SK-N-SH (cell line): Measurements from ENCODE around the gene MRPL24. TPM values are rescaled to one million over a fixed set of nuclear protein-coding genes. Genes with fewer than 3 reads are reported as not detected.

Experiments used
- CTCF ChIA-PET: fragments of 300-600, 350-600 bp; formaldehyde crosslinking; extraction: SDS; loops from one replicate; lab custom pipeline; 2021; lab: Yijun Ruan, JAX
- POLR2A ChIA-PET: fragments of 350-600 bp; sonication (Branson Sonifier 250); formaldehyde crosslinking; extraction: SDS; loops from one replicate; lab custom pipeline; 2020; ENCODE audit warnings: antibody characterized with exemption, inconsistent platforms; lab: Yijun Ruan, JAX
- DNase-seq: peaks from one replicate; pipeline ENCODE4 v3.0.0; 2012
- H2AFZ ChIP-seq: fragments of 200-600 bp; sonication (generic); 2 replicates; pipeline ENCODE4 v1.8.1; 2016; ENCODE audit warnings: antibody characterized with exemption, mild to moderate bottlenecking, low read depth
- H3F3A ChIP-seq: fragments of 200-600 bp; sonication (generic); replicated peaks from 2 replicates; pipeline ENCODE3; 2016; ENCODE audit warnings: antibody characterized with exemption, mild to moderate bottlenecking; ENCODE audit not compliant: insufficient read depth
- H3K27ac ChIP-seq, 2 experiments: fragments of 200-500 bp in 1 of 2; fragments of 200-600 bp in 1 of 2; sonication (Bioruptor generic) in 1 of 2; sonication (generic), shearing (Covaris generic) in 1 of 2; 2 replicates each; pipeline versions ENCODE4 v1.5.1 to v1.6.1; 2014 to 2016; ENCODE audit warnings: low read depth in 2 of 2, inconsistent platforms in 1 of 2, low read length in 1 of 2, mild to moderate bottlenecking in 1 of 2, mixed read lengths in 1 of 2
- H3K27me3 ChIP-seq: fragments of 200-600 bp; sonication (generic), shearing (Covaris generic); 2 replicates; pipeline ENCODE4 v1.6.1; 2016; ENCODE audit warnings: mixed run types; ENCODE audit not compliant: insufficient read depth
- H3K36me3 ChIP-seq, 2 experiments: fragments of 200-500 bp in 1 of 2; fragments of 200-600 bp in 1 of 2; sonication (Bioruptor generic) in 1 of 2; sonication (generic) in 1 of 2; replicated peaks in 1 of 2; 2 replicates each; pipeline versions ENCODE3 to v1.5.1; 2014 to 2016; ENCODE audit warnings: low read length in 1 of 2, mild to moderate bottlenecking in 1 of 2; ENCODE audit not compliant: insufficient read depth in 2 of 2, control insufficient read depth in 1 of 2
- H3K4me1 ChIP-seq, 2 experiments: fragments of 200-500 bp in 1 of 2; fragments of 200-600 bp in 1 of 2; sonication (Bioruptor generic) in 1 of 2; sonication (generic), shearing (Covaris generic) in 1 of 2; 2 replicates each; pipeline versions ENCODE4 v1.5.1 to v1.6.1; 2014 to 2016; ENCODE audit warnings: low read depth in 1 of 2, low read length in 1 of 2, mixed run types in 1 of 2; ENCODE audit not compliant: insufficient read depth in 2 of 2, control insufficient read depth in 1 of 2
- H3K4me2 ChIP-seq: fragments of 200-600 bp; sonication (generic), shearing (Covaris generic); 2 replicates; pipeline ENCODE4 v1.6.1; 2017; ENCODE audit warnings: mixed run types
- H3K4me3 ChIP-seq, 2 experiments: fragments of 200-500 bp in 1 of 2; fragments of 200-600 bp in 1 of 2; sonication (Bioruptor generic) in 1 of 2; sonication (generic), shearing (Covaris generic) in 1 of 2; 2 replicates each; pipeline versions ENCODE4 v1.5.1 to v1.8.1; 2014 to 2016; ENCODE audit warnings: low read depth in 2 of 2, inconsistent platforms in 1 of 2, low read length in 1 of 2, mild to moderate bottlenecking in 1 of 2, mixed read lengths in 1 of 2, moderate library complexity in 1 of 2
- H3K79me2 ChIP-seq: fragments of 200-600 bp; sonication (generic); 2 replicates; pipeline ENCODE4 v1.8.1; 2017; ENCODE audit warnings: mild to moderate bottlenecking; ENCODE audit not compliant: insufficient read depth
- H3K9ac ChIP-seq: fragments of 200-600 bp; sonication (generic); 2 replicates; pipeline ENCODE4 v1.6.1; 2017; ENCODE audit warnings: mixed run types
- H3K9me2 ChIP-seq: fragments of 200-600 bp; sonication (generic); 2 replicates; pipeline ENCODE4 v1.6.1; 2017; ENCODE audit warnings: mixed run types
- H3K9me3 ChIP-seq: fragments of 200-600 bp; sonication (generic); 2 replicates; pipeline ENCODE4 v1.6.1; 2017; ENCODE audit warnings: mixed run types, mild to moderate bottlenecking, moderate library complexity
- H4K20me1 ChIP-seq: fragments of 200-600 bp; sonication (generic); 2 replicates; pipeline ENCODE4 v1.6.1; 2017; ENCODE audit warnings: mild to moderate bottlenecking, mixed run types; ENCODE audit not compliant: insufficient read depth
- CHD2 ChIP-seq: fragments of 150-350 bp; IDR thresholded peaks from 2 replicates; pipeline ENCODE4 v1.6.1; 2018; ENCODE audit warnings: low read length; ENCODE audit not compliant: partially characterized antibody
- EP300 ChIP-seq, 2 experiments: IDR thresholded peaks; 2 replicates each; pipeline versions ENCODE4 v1.4.0 to v1.6.1; 2012; ENCODE audit warnings: borderline replicate concordance in 1 of 2, low read depth in 1 of 2, low read length in 1 of 2
- EZH2phosphoT487 ChIP-seq: fragments of 200-600 bp; sonication (generic); IDR thresholded peaks from 2 replicates; pipeline ENCODE4 v1.6.1; 2017; ENCODE audit warnings: low read depth, mixed run types, mild to moderate bottlenecking, antibody characterized with exemption, moderate library complexity, borderline replicate concordance
- FOXJ3 ChIP-seq: sonication (generic); formaldehyde crosslinking; IDR thresholded peaks from 2 replicates; pipeline ENCODE4 v1.5.1; 2020; ENCODE audit warnings: mild to moderate bottlenecking, missing genetic modification reagents
- GATA2 ChIP-seq: sonication (generic); formaldehyde crosslinking; IDR thresholded peaks from 2 replicates; pipeline ENCODE4 v1.5.0; 2020; ENCODE audit warnings: mild to moderate bottlenecking, missing genetic modification reagents
- IRF3 ChIP-seq: fragments of 150-350 bp; IDR thresholded peaks from 2 replicates; pipeline ENCODE4 v1.6.1; 2016; ENCODE audit warnings: mild to moderate bottlenecking, low read depth, low read length
- NRF1 ChIP-seq: IDR thresholded peaks from 2 replicates; pipeline ENCODE4 v1.6.1; 2012; ENCODE audit warnings: low read depth, mild to moderate bottlenecking, low read length
- PBX3 ChIP-seq: IDR thresholded peaks from 2 replicates; pipeline ENCODE4; 2012
- POLR2AphosphoS5 ChIP-seq: IDR thresholded peaks from 2 replicates; pipeline ENCODE4 v1.6.1; 2012; ENCODE audit warnings: low read depth, low read length
- RCOR1 ChIP-seq: fragments of 150-350 bp; IDR thresholded peaks from 2 replicates; pipeline ENCODE4 v1.6.1; 2017; ENCODE audit warnings: antibody characterized with exemption, low read length
- SMC3 ChIP-seq: IDR thresholded peaks from 2 replicates; pipeline ENCODE4 v1.6.1; 2012; ENCODE audit warnings: low read depth, low read length, improper control_type of control experiment
- WGBS: methylation state at CpG from one replicate; pipeline ENCODE4 v1.1.6; 2017; ENCODE audit warnings: low lambda C conversion rate; 5-methylcytosine and 5-hydroxymethylcytosine counted together
- polyA plus RNA-seq, 3 experiments: library from polyadenylated mRNA; depleted of rRNA; stranded (reverse); fragments of >200 nt; gene quantifications; 2 replicates each; pipeline ENCODE4 v1.2.3, GENCODE V29; 2012

Gene MRPL24
- polyA plus RNA-seq, 1 of the 3 experiments (the other 2 are of a cell fraction): 149 TPM

GRCh38 chr1:156692441-156692924, 48.4 kb downstream of the MRPL24 start:
- no peaks in the 10 kb centered on the region for H3K36me3 ChIP-seq
- H2AFZ ChIP-seq: no peak overlapping the region
- H3K79me2 ChIP-seq: no peaks in the 10 kb centered on the region
- no peak overlapping the region for H3K9ac ChIP-seq
- H3K4me1 ChIP-seq: peaks cover 14 to 64% of the 10 kb centered on the region in 2 experiments; a peak in 3 of 4 replicates
- no peaks in the 10 kb centered on the region for H3K9me2 ChIP-seq
- peak overlapping the region; percentile 41; the same call in 1 of the 2 replicates for H3K4me2 ChIP-seq
- peak overlapping the region in 1 of 2 experiments; percentile 86; a peak in 2 of 4 replicates for H3K27ac ChIP-seq
- H3F3A ChIP-seq: peaks cover 15% of the 10 kb centered on the region
- ChIA-PET POLR2A (interaction anchor here (1.0 to 4.3 kb wide), 3 partner anchors 9 to 19 kb away, joined by 3 to 57 read pairs (median 6); partner anchors contain the start of gene CRABP2), CTCF (interaction anchor here (4.5 to 45.5 kb wide), 6 partner anchors 13 to 235 kb away, joined by 37 to 2702 read pairs (median 148); partner anchors contain the start of genes CRABP2, ISG20L2, METTL25B and NES)
- no peaks in the 10 kb centered on the region for H3K9me3 ChIP-seq
- no peak overlapping the region for H3K4me3 ChIP-seq
- 35% methylated on average over 10 of the region's 13 CpGs for WGBS
- no peaks in the 10 kb centered on the region for H3K27me3 ChIP-seq
- DNase-seq: peak; percentile 78
- TF ChIP-seq GATA2 (CRISPR knock-in tag) (peak; percentile 88), RCOR1 (peak; percentile 39; the same call in 1 of the 2 replicates), EZH2phosphoT487 (no peak), FOXJ3 (peak; percentile 35; the same call in 1 of the 2 replicates), EP300 (IDR thresholded peaks at IDR 0.05; ENCODE audit: borderline replicate concordance in 1 of 2, low read depth in 1 of 2, low read length in 1 of 2) (peak in 1 of 2 experiments; percentile 73; a peak in 2 of 4 replicates), IRF3 (no peak), CHD2 (peak; percentile 35), POLR2AphosphoS5 (no peak), PBX3 (no peak), NRF1 (no peak)
- H4K20me1 ChIP-seq: no peaks in the 10 kb centered on the region

- no peaks in the 10 kb centered on the region for H3K9me2 ChIP-seq
- H3K9ac ChIP-seq: no peak overlapping the region
- peaks cover 15% of the 10 kb centered on the region for H3F3A ChIP-seq
- ChIA-PET POLR2A (interaction anchor here (1.0 to 4.3 kb wide), 4 partner anchors 10 to 37 kb away, joined by 3 to 57 read pairs (median 16); partner anchors contain the start of genes CRABP2, ISG20L2 and METTL25B), CTCF (interaction anchor here (1.2 to 45.5 kb wide), 9 partner anchors 13 to 236 kb away, joined by 4 to 2702 read pairs (median 71); partner anchors contain the start of genes CRABP2, INSRR, ISG20L2 and METTL25B)
- no peaks in the 10 kb centered on the region for H3K36me3 ChIP-seq
- peak; percentile 7; the same call in 1 of the 2 replicates for TF ChIP-seq SMC3
- TF ChIP-seq IRF3: no peak
- no peak for DNase-seq
- 75% methylated on average over 16 of the region's 20 CpGs for WGBS
- H3K4me2 ChIP-seq: peak overlapping the region; percentile 41; the same call in 1 of the 2 replicates
- H3K4me1 ChIP-seq: peaks cover 14 to 58% of the 10 kb centered on the region in 2 experiments; a peak in 3 of 4 replicates
- no peaks in the 10 kb centered on the region for H4K20me1 ChIP-seq
- no peaks in the 10 kb centered on the region for H3K9me3 ChIP-seq
- no peaks in the 10 kb centered on the region for H3K27me3 ChIP-seq
- no peak overlapping the region for H2AFZ ChIP-seq
- peak overlapping the region in 1 of 2 experiments; percentile 86; a peak in 2 of 4 replicates for H3K27ac ChIP-seq
- no peaks in the 10 kb centered on the region for H3K79me2 ChIP-seq
- H3K4me3 ChIP-seq: no peak overlapping the region
Observed at GRCh38 chr1:156691665-156692440, 49.0 kb downstream of the MRPL24 start.
